HepG2 (cell line): Measurements from ENCODE around the gene CMTM5. TPM values are rescaled to one million over a fixed set of nuclear protein-coding genes. Genes with fewer than 3 reads are reported as not detected.

Experiments used
- ATAC-seq: fragments of 200-7000 bp; cut with Tn5 transposase; 3 replicates; pipeline ENCODE4 v1.9.1; 2020; ENCODE audit warnings: mild to moderate bottlenecking, moderate library complexity
- BruUV-seq: library from RNA; stranded (reverse); fragments of 400-500 nt; replicated peaks from 2 replicates; lab custom pipeline; 2021; lab: Mats Ljungman, UMichigan
- CTCF ChIA-PET: fragments of 300-600 bp; formaldehyde crosslinking; extraction: SDS; loops from one replicate; lab custom pipeline; 2021; ENCODE audit warnings: low total read pairs, inconsistent platforms, low intra/inter-chr PET ratio; lab: Yijun Ruan, JAX
- POLR2A ChIA-PET: fragments of 350-600 bp; sonication (Branson Sonifier 250); formaldehyde crosslinking; loops from one replicate; lab custom pipeline; 2020; ENCODE audit warnings: antibody characterized with exemption, inconsistent platforms; lab: Yijun Ruan, JAX
- DNase-seq: peaks from one replicate; pipeline ENCODE4 v3.0.0-alpha.2; 2015; ENCODE audit warnings: low spot score
- FAIRE-seq: peaks from 3 replicates; lab custom pipeline; 2011; peaks lifted over from hg19 to GRCh38; lab: Jason Lieb, UNC
- H2AFZ ChIP-seq: one replicate; pipeline ENCODE4 v1.6.1; 2011; ENCODE audit warnings: low read length, inconsistent platforms
- H3K27ac ChIP-seq: fragments of 300-600 bp; 3 replicates; pipeline ENCODE4 v1.8.0; 2011; ENCODE audit warnings: mixed run types, mild to moderate bottlenecking, mixed read lengths, low read length, inconsistent platforms; ENCODE audit not compliant: insufficient read depth; ENCODE audit errors: extremely low read length
- H3K27me3 ChIP-seq, 2 experiments: fragments of 200-600 bp in 1 of 2; 2 replicates in 1 of 2; 3 replicates in 1 of 2; pipeline versions ENCODE4 v1.6.0 to v1.8.0; 2011; ENCODE audit warnings: low read length in 2 of 2, mild to moderate bottlenecking in 2 of 2, moderate library complexity in 2 of 2, inconsistent platforms in 1 of 2; ENCODE audit not compliant: insufficient read depth in 2 of 2, control insufficient read depth in 1 of 2
- H3K36me3 ChIP-seq, 2 experiments: fragments of 200-600 bp in 1 of 2; replicated peaks in 1 of 2; 2 replicates in 1 of 2; 3 replicates in 1 of 2; pipeline versions ENCODE4 v1.5.1 to v1.8.0; 2011; ENCODE audit warnings: low read length in 2 of 2, inconsistent platforms in 1 of 2; ENCODE audit not compliant: insufficient read depth in 2 of 2, control insufficient read depth in 1 of 2
- H3K4me1 ChIP-seq: 2 replicates; pipeline ENCODE4 v1.5.1; 2012; ENCODE audit warnings: low read length, inconsistent platforms; ENCODE audit not compliant: insufficient read depth
- H3K4me2 ChIP-seq: 2 replicates; pipeline ENCODE4 v1.6.0; 2011; ENCODE audit warnings: low read depth, low read length, inconsistent platforms
- H3K4me3 ChIP-seq, 3 experiments: fragments of 200-600 bp in 1 of 3; sonication (generic), shearing (Covaris generic) in 1 of 3; replicated peaks in 1 of 3; 2 replicates each; pipeline ENCODE4 v1.5.1; 2011 to 2016; ENCODE audit warnings: low read length in 3 of 3, inconsistent platforms in 2 of 3, low read depth in 2 of 3, mild to moderate bottlenecking in 2 of 3, control low read depth in 1 of 3, mixed read lengths in 1 of 3; ENCODE audit not compliant: insufficient read depth in 1 of 3
- H3K79me2 ChIP-seq: one replicate; pipeline ENCODE4 v1.6.1; 2011; ENCODE audit warnings: low read length, inconsistent platforms; ENCODE audit not compliant: insufficient read depth
- H3K9ac ChIP-seq: 2 replicates; pipeline ENCODE4 v1.6.0; 2011; ENCODE audit warnings: mild to moderate bottlenecking, low read depth, low read length, inconsistent platforms; ENCODE audit not compliant: insufficient read depth
- H3K9me3 ChIP-seq: 2 replicates; pipeline ENCODE4 v1.5.1; 2012; ENCODE audit warnings: mild to moderate bottlenecking, low read length
- H4K20me1 ChIP-seq: 2 replicates; pipeline ENCODE4 v1.6.0; 2011; ENCODE audit warnings: inconsistent platforms, mild to moderate bottlenecking, low read length, moderate library complexity; ENCODE audit not compliant: insufficient read depth
- FOXA1 ChIP-seq, 2 experiments: fragments of 450-650 bp in 1 of 2; sonication (generic) in 1 of 2; formaldehyde crosslinking in 1 of 2; IDR thresholded peaks; 2 replicates each; pipeline versions ENCODE4 v1.4.0 to v1.6.1; 2016 to 2020; ENCODE audit warnings: missing genetic modification reagents in 1 of 2
- FOXK2 ChIP-seq: fragments of 450-650 bp; IDR thresholded peaks from 2 replicates; pipeline ENCODE4 v1.6.1; 2016
- HCFC1 ChIP-seq: fragments of 150-350 bp; IDR thresholded peaks from 2 replicates; pipeline ENCODE4 v1.6.1; 2014; ENCODE audit warnings: low read depth, low read length
- MAZ ChIP-seq, 2 experiments: sonication (generic) in 1 of 2; formaldehyde crosslinking in 1 of 2; IDR thresholded peaks; 2 replicates each; pipeline versions ENCODE4 v1.5.0 to v1.6.1; 2012 to 2020; ENCODE audit warnings: low read depth in 2 of 2, mild to moderate bottlenecking in 2 of 2, borderline replicate concordance in 1 of 2, improper control_type of control experiment in 1 of 2, low read length in 1 of 2, missing genetic modification reagents in 1 of 2, moderate library complexity in 1 of 2
- MIXL1 ChIP-seq: IDR thresholded peaks from 2 replicates; pipeline ENCODE4 v1.6.1; 2016
- ZNF280B ChIP-seq: sonication (generic); formaldehyde crosslinking; IDR thresholded peaks from 2 replicates; pipeline ENCODE4 v1.5.0; 2020; ENCODE audit warnings: missing genetic modification reagents, mild to moderate bottlenecking, borderline replicate concordance
- ZNF878 ChIP-seq: sonication (generic); formaldehyde crosslinking; IDR thresholded peaks from 2 replicates; pipeline ENCODE4 v1.8.1; 2023; ENCODE audit warnings: mild to moderate bottlenecking, missing genetic modification reagents, moderate library complexity
- WGBS: methylation state at CpG from one replicate; pipeline ENCODE4 v1.1.6; 2017; ENCODE audit warnings: low lambda C conversion rate; 5-methylcytosine and 5-hydroxymethylcytosine counted together
- in situ Hi-C: cut with HindIII; loops from 2 replicates; pipeline ENCODE4 v1.10.0; 2017; ENCODE audit warnings: low pct_unique_long_range_greater_than_20kb; ENCODE audit not compliant: extremely low pct_ligation_motif_present
- intact Hi-C: fragments of 100-400 bp; cut with micrococcal nuclease; formaldehyde crosslinking; loops from one replicate; pipeline ENCODE4 v1.10.0; 2022; ENCODE audit not compliant: unreplicated experiment
- polyA plus RNA-seq, 8 experiments: library from polyadenylated mRNA; depleted of rRNA in 3 of 8; stranded (reverse) in 7 of 8; unstranded in 1 of 8; fragments of >200 nt; fragmentation: Illumina TruSeq in 4 of 8; extraction: Trizol in 4 of 8; gene quantifications; 2 replicates each; pipeline versions ENCODE4 v1.2.1 to v1.2.3, GENCODE V29; 2011 to 2016; ENCODE audit warnings: low read depth in 4 of 8, missing spikeins in 1 of 8, mixed read lengths in 1 of 8; ENCODE audit not compliant: insufficient read depth in 1 of 8
- total RNA-seq, 5 experiments: library from RNA; depleted of rRNA; stranded (reverse); fragments of >200 nt; fragmentation: Illumina TruSeq; extraction: Trizol; gene quantifications; 2 replicates each; pipeline ENCODE4 v1.2.3, GENCODE V29; 2016; ENCODE audit warnings: low read depth in 1 of 5
- TF ChIP-seq, protein P1 (sequence below): sonication (generic); formaldehyde crosslinking; IDR thresholded peaks from 2 replicates; pipeline ENCODE4 v1.4.0; 2020; ENCODE audit warnings: missing genetic modification reagents, borderline replicate concordance
- TF ChIP-seq, protein P2 (sequence below): sonication (generic); formaldehyde crosslinking; IDR thresholded peaks from 2 replicates; pipeline ENCODE4 v1.9.0; 2021; ENCODE audit warnings: missing genetic modification reagents, borderline replicate concordance
- TF ChIP-seq, protein P3 (sequence below): sonication (generic); formaldehyde crosslinking; conservative IDR thresholded peaks from 2 replicates; pipeline ENCODE4 v1.8.0; 2022; ENCODE audit warnings: low read depth, missing genetic modification reagents

Gene CMTM5
- total and polyA plus RNA-seq, 2 of the 13 experiments (the other 11 are each of a cell fraction or from before 2014, with no cell fraction given) = not detected

DNA sequence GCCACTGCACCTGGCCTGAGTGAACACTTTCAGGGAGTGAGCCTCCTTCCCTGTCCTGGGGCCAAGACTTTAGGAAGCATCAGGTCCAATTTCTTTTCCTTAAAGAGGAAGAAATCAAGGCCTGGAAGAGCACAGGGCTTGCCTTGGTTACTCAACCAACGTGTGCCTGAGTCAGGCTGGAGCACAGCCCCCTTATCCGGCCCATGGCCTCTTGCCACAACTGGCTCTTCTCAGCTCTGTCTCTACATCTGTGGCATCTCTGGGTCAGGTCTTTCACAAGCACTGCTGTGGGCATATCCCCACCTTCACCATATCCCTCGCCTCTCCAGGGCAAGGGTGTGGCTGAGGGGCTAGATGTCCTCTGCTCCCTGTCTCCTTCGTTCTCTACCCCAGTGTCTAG lies 24.4 kb downstream of the CMTM5 start (continued):
- TF ChIP-seq, protein P1, sequence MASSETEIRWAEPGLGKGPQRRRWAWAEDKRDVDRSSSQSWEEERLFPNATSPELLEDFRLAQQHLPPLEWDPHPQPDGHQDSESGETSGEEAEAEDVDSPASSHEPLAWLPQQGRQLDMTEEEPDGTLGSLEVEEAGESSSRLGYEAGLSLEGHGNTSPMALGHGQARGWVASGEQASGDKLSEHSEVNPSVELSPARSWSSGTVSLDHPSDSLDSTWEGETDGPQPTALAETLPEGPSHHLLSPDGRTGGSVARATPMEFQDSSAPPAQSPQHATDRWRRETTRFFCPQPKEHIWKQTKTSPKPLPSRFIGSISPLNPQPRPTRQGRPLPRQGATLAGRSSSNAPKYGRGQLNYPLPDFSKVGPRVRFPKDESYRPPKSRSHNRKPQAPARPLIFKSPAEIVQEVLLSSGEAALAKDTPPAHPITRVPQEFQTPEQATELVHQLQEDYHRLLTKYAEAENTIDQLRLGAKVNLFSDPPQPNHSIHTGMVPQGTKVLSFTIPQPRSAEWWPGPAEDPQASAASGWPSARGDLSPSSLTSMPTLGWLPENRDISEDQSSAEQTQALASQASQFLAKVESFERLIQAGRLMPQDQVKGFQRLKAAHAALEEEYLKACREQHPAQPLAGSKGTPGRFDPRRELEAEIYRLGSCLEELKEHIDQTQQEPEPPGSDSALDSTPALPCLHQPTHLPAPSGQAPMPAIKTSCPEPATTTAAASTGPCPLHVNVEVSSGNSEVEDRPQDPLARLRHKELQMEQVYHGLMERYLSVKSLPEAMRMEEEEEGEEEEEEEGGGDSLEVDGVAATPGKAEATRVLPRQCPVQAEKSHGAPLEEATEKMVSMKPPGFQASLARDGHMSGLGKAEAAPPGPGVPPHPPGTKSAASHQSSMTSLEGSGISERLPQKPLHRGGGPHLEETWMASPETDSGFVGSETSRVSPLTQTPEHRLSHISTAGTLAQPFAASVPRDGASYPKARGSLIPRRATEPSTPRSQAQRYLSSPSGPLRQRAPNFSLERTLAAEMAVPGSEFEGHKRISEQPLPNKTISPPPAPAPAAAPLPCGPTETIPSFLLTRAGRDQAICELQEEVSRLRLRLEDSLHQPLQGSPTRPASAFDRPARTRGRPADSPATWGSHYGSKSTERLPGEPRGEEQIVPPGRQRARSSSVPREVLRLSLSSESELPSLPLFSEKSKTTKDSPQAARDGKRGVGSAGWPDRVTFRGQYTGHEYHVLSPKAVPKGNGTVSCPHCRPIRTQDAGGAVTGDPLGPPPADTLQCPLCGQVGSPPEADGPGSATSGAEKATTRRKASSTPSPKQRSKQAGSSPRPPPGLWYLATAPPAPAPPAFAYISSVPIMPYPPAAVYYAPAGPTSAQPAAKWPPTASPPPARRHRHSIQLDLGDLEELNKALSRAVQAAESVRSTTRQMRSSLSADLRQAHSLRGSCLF = no peak
- TF ChIP-seq FOXK2 (no peak), HCFC1 (0 out of 2 replicates have a peak, but pooled peaks have one; percentile 15)
- TF ChIP-seq, protein P2, sequence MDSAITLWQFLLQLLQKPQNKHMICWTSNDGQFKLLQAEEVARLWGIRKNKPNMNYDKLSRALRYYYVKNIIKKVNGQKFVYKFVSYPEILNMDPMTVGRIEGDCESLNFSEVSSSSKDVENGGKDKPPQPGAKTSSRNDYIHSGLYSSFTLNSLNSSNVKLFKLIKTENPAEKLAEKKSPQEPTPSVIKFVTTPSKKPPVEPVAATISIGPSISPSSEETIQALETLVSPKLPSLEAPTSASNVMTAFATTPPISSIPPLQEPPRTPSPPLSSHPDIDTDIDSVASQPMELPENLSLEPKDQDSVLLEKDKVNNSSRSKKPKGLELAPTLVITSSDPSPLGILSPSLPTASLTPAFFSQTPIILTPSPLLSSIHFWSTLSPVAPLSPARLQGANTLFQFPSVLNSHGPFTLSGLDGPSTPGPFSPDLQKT = no peak

DNA sequence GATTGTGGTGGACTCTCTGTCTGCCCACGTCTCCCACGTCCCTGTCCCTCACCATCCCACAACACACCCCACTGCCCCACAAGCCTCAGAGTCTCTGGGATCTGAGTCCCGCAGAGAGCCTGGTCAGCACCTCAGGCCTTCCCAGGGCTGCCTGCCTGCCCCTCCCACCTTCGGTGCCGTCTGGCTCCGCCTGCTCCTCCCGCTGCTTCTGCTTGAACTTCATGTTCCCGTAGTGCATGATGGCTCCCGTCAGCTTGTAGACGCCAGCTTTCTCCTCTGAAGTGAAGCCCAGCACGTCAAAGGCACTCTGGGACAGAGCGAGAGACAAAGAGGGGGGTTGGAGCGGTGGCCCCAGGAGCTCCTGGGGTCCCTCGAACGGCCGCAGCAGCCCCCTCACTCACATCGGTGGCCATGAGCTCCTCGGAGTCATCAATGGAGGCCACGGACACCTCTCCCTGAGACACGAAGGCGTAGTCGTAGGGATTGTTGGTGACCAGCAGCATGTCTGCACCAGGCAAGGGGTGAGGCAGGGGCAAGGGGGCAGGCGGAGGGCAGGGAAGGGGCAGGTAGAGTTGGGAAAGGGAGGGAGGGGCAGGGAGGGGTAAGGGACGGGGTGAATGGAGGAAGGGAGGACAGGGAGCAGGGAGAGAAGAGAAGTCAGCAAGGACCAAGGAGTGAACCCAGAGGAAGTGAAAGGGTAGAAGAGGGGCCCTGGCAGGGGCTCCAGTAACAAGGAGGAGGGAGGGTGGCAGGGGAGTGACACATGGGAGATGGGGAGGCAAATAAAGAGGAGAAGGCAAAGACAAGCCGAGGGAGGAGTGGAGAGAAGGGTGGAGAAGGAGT lies 25.7 kb downstream of the CMTM5 start:
- WGBS = 11% methylated on average over 24 of the region's 25 CpGs
- BruUV-seq = no TSS peak
- TF ChIP-seq ZNF878 (CRISPR knock-in tag) (no peak), FOXK2 (peak; percentile 35; the same call in 1 of the 2 replicates), FOXA1 (IDR thresholded peaks at IDR 0.05) (peak; percentile 48; the same call in 1 of the 2 replicates), FOXA1 (CRISPR knock-in tag; IDR thresholded peaks at IDR 0.05) (no peak), ZNF280B (peak; percentile 68; the same call in 1 of the 2 replicates), MIXL1 (CRISPR knock-in tag) (no peak), MAZ (IDR thresholded peaks at IDR 0.05; ENCODE audit: borderline replicate concordance, low read depth, low read length) (no peak), MAZ (CRISPR knock-in tag; IDR thresholded peaks at IDR 0.05; ENCODE audit: low read depth) (no peak)
- TF ChIP-seq, protein P3, sequence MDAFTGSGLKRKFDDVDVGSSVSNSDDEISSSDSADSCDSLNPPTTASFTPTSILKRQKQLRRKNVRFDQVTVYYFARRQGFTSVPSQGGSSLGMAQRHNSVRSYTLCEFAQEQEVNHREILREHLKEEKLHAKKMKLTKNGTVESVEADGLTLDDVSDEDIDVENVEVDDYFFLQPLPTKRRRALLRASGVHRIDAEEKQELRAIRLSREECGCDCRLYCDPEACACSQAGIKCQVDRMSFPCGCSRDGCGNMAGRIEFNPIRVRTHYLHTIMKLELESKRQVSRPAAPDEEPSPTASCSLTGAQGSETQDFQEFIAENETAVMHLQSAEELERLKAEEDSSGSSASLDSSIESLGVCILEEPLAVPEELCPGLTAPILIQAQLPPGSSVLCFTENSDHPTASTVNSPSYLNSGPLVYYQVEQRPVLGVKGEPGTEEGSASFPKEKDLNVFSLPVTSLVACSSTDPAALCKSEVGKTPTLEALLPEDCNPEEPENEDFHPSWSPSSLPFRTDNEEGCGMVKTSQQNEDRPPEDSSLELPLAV = no peak

More for the DNA sequence above, 25.7 kb downstream of the CMTM5 start:
- Histone ChIP-seq H2AFZ (no peak overlapping the region), H3K36me3 (no peaks in the 10 kb centered on the region), H3K4me3 (no peak overlapping the region; a peak in 1 of 6 replicates), H3K9ac (no peak overlapping the region), H3K9me3 (no peaks in the 10 kb centered on the region), H3K4me1 (no peaks in the 10 kb centered on the region), H4K20me1 (no peaks in the 10 kb centered on the region), H3K79me2 (no peaks in the 10 kb centered on the region), H3K27me3 (peaks cover 37 to 91% of the 10 kb centered on the region in 2 experiments; a peak in 4 of 5 replicates), H3K27ac (no peak overlapping the region), H3K4me2 (peak overlapping the region; percentile 8; the same call in 1 of the 2 replicates)
- FAIRE-seq = no peak
- ATAC-seq = peak; percentile 5; the same call in 2 of the 3 replicates
- ChIA-PET POLR2A (interaction anchor here (0.6 kb wide), 1 partner anchor 103 kb away, joined by 3 read pairs; no protein-coding TSS in a partner anchor), CTCF (no interaction called here)
- DNase-seq = no peak
- intact Hi-C loops (no loop called here), in situ Hi-C loops (no loop called here)
